ENCODE results near the gene PHACTR1. TPM values are rescaled to one million over a fixed set of nuclear protein-coding genes. Genes with fewer than 3 reads are reported as not detected.

PHACTR1 gene
- total and polyA plus RNA-seq, 2 of the 4 experiments (the other 2 are of a cell fraction): not detected

DNA sequence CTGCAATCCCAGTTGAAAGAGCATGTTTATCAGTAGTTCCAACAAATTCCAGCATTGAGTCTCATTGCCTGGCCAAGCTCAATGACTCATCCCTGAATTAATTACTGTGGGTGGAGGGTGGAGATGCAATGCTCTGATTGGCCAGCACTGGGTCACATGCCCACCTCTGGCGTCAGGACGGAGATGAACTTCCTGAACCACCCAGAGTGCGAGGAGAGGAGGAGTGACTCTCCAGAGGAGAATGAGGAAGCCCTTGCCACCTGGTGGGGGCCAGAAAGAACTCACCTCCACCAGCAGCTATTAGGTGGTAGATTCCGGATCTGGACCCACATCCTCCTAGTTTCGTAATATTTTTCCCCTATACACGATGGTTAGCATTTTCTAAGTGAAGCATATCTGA, 327.8 kb downstream of the PHACTR1 start:
- Histone ChIP-seq H3K27ac (ENCODE audit: insufficient read depth, low read length) (no peak overlapping the region), H3K18ac (ENCODE audit: low read depth, low read length) (no peak overlapping the region), H4K8ac (ENCODE audit: low read depth in 2 of 2, low read length in 2 of 2) (no peak overlapping the region), H2BK20ac (ENCODE audit: low read depth, low read length) (no peak overlapping the region), H4K5ac (ENCODE audit: low read depth, low read length) (no peak overlapping the region), H2BK5ac (ENCODE audit: low read depth, low read length, poor library complexity, severe bottlenecking) (no peak overlapping the region), H3K27me3 (ENCODE audit: control insufficient read depth, insufficient read depth, low read length) (no peaks in the 10 kb centered on the region), H3K14ac (replicated peaks; ENCODE audit: low read depth, low read length) (no peak overlapping the region), H3K4me1 (ENCODE audit: control insufficient read depth, insufficient read depth, low read length) (no peaks in the 10 kb centered on the region), H2AK5ac (ENCODE audit: low read depth, low read length) (no peak overlapping the region), H3K9me1 (ENCODE audit: insufficient read depth, low read length) (no peaks in the 10 kb centered on the region), H3K56ac (ENCODE audit: extremely low read depth, insufficient read depth, low read length) (no peak overlapping the region), H2AFZ (replicated peaks; ENCODE audit: low read length, poor library complexity) (no peak overlapping the region), H4K91ac (ENCODE audit: insufficient read depth, low read depth, low read length) (no peak overlapping the region), H3K23ac (ENCODE audit: low read depth, low read length) (no peak overlapping the region), H2BK120ac (ENCODE audit: low read depth, low read length) (no peak overlapping the region), H3K4me2 (ENCODE audit: low read depth, low read length) (no peak overlapping the region), H3K9me3 (ENCODE audit: control insufficient read depth, insufficient read depth, low read length) (peaks cover 5% of the 10 kb centered on the region; the same call in 1 of the 2 replicates), H3K79me1 (ENCODE audit: low read depth in 1 of 2, low read length in 2 of 2) (no peaks in the 10 kb centered on the region), H3K4me3 (ENCODE audit: insufficient read depth, low read depth, low read length) (no peak overlapping the region), H2AK9ac (replicated peaks; ENCODE audit: low read depth, low read length, poor library complexity) (no peak overlapping the region), H3K9ac (ENCODE audit: low read depth, low read length) (no peak overlapping the region), H4K20me1 (ENCODE audit: insufficient read depth, low read length) (no peaks in the 10 kb centered on the region), H3K36me3 (ENCODE audit: control insufficient read depth, insufficient read depth, low read length) (no peaks in the 10 kb centered on the region), H2BK15ac (ENCODE audit: low read depth, low read length) (no peak overlapping the region), H3K4ac (ENCODE audit: low read depth, low read length) (no peak overlapping the region)
- ATAC-seq (ENCODE audit: low read depth) (no peak), DNase-seq (no peak)
- CTCF ChIA-PET: no interaction called here
- intact Hi-C loops (cut with micrococcal nuclease) (no loop called here), in situ Hi-C loops (cut with MboI; ENCODE audit: low sequenced_read_pairs) (no loop called here), dilution Hi-C loops (cut with HindIII; ENCODE audit: low sequenced_read_pairs, unreplicated experiment) (no loop called here)
- TF ChIP-seq ELK1 (IDR thresholded peaks at IDR 0.05; ENCODE audit: borderline replicate concordance, low read depth, low read length): no peak
- TF ChIP-seq, protein P1, sequence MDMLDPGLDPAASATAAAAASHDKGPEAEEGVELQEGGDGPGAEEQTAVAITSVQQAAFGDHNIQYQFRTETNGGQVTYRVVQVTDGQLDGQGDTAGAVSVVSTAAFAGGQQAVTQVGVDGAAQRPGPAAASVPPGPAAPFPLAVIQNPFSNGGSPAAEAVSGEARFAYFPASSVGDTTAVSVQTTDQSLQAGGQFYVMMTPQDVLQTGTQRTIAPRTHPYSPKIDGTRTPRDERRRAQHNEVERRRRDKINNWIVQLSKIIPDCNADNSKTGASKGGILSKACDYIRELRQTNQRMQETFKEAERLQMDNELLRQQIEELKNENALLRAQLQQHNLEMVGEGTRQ (IDR thresholded peaks at IDR 0.05; ENCODE audit: low read depth, low read length): peak; percentile 6; the same call in 1 of the 2 replicates
- WGBS, 2 experiments (ENCODE audit: extremely low coverage in 2 of 2, insufficient read length in 1 of 2): no CpG with 5 or more reads among the region's 6 CpGs
- no TSS peak for BruUV-seq (replicated peaks)
- POLR2A ChIA-PET (ENCODE audit: unreplicated experiment): no interaction called here
